ENCODE results near the gene TAF8. TPM values are rescaled to one million over a fixed set of nuclear protein-coding genes. Genes with fewer than 3 reads are reported as not detected.
"Not testable (repeated sequence)": the region's sequence is repeated elsewhere in the genome, so short reads cannot be mapped to it uniquely, and the experiment has no call there.

The TAF8 gene
- total RNA-seq, 1 donor from 2014 or later, result 34.2 TPM

DNA sequence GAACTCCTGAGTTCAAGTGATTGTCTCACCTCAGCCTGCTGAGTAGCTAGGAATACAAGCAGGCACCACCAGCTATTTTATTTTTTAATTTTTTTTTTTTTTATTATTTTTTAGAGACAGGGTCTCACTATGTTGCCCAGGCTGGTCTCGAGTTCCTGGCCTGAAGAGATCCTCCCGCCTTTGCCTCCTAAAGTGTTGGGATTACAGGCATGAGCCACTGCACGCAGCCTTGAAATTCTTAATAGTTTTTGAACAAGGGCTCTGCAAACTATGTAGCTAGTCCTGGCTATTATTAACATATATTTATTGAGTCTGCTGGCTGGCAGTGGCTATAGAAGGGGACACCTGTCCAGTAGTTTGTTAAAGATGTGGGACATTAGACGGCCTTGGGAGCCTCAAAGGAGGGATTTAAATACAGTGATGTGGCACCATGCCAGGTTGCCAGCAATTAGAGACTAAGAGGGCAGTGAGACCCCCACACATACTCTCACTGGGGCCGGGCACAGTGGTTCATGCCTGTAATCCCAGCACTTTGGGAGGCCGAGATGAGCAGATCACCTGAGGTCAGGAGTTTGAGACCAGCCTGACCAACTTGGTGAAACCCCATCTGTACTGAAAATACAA is 21.1 kb upstream of the TAF8 start:
- no peak for DNase-seq (ENCODE audit: low spot score)

DNA sequence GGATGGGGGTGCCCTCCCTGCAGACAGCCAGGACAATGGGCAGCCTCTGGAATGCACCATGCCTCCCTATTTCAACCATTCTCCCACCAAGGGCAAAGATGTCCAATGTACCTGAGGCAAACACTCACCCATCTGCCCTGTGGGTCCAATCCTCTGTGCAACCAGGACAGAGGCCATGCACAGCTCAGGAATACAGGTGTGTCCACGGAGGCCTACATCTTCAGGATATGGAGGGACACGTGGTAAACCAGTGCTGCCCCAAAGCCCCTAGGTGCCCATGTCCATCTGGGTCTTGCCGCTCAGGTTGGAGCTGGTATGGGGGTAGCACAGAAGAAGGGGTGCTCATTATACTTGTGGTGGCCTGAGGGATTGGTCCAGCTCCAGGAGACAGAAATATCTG is 20.4 kb upstream of the TAF8 start:
- DNase-seq (ENCODE audit: low spot score), result no peak

- no peak for DNase-seq (ENCODE audit: low spot score)
Measured at GRCh38 chr6:42030585-42031506, 19.5 kb upstream of the TAF8 start.

DNA sequence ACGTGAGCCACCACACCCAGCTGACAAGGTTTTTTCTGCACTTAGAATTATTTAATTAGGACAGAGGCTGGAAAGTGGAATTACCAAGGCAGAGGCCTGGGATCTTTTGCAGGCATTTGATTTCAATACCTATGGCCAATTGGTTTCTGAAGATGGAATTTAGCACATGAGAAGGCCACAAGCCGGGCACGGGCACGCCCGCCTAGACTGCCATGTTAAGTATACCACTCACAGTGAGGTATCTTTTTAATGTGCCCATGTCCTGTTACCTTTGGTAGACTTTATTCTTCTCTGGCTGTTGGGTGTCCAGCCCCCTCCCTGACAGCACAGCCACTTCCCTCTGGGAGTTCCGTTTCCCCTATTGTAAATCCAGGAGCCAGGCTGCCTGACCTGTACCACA is 18.0 kb upstream of the TAF8 start:
- DNase-seq (ENCODE audit: low spot score), result no peak

- DNase-seq (ENCODE audit: low spot score), result not testable (repeated sequence)
Measured at GRCh38 chr6:42037669-42038068, 12.7 kb upstream of the TAF8 start.

- no peak for DNase-seq (ENCODE audit: low spot score)
Measured at GRCh38 chr6:42038163-42038562, 12.2 kb upstream of the TAF8 start.

DNA sequence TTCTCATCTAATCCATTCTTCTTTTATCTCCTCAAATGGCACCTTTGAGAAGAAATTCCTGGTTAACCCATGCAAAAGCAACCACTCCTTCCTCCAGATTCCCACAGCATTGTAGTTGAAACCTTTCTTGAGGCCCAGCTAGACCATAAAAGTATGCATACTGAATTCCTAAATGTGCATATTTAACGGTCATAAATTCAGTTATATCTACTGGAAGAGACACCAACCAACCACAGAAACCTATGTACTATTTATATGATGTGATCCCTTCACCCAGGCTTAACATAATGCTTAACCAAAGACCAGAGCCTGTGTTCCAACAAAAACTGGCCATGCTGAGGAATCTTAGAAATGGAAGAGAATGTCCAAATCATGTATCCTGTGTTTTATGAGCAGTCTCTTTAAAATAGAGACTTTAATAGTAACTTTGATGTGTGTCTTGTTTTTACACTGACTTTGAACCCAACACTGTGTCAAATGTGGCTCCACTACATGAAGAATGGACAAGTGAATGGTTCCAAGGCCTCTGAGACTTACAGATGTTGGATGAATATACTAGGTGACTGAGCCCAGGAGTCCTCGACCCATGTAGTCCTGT is 11.4 kb upstream of the TAF8 start:
- no peak for DNase-seq (ENCODE audit: low spot score)

DNA sequence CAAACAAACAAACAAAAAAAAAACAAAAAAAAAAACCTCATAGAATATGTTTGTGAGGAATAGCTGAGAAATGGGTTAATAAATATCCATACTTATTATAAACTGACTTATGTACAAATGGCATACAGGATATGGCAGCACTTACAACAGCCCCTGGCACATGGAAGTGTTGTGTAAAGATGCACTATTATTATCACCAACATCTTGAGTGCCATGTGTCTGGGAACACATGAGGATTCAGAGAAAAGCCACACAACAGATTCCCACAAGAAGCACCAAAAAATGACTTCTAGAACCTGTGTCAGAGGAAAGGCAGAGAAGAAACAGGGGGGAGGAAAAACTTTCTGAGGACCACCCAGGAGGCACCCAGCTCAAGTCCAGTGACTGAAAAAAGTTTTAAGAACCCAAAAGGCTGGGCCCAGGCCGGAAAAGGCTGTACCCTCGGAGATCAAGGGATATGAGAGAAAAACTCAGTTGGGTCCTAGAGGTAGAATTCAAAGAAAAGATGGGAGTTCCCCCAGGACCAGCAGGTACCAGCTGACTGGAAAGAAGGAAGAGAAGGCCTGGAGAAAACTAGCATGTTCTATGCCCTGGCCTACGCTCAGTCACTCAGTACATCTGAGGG is 9.4 kb upstream of the TAF8 start:
- no peak for DNase-seq (ENCODE audit: low spot score)

DNA sequence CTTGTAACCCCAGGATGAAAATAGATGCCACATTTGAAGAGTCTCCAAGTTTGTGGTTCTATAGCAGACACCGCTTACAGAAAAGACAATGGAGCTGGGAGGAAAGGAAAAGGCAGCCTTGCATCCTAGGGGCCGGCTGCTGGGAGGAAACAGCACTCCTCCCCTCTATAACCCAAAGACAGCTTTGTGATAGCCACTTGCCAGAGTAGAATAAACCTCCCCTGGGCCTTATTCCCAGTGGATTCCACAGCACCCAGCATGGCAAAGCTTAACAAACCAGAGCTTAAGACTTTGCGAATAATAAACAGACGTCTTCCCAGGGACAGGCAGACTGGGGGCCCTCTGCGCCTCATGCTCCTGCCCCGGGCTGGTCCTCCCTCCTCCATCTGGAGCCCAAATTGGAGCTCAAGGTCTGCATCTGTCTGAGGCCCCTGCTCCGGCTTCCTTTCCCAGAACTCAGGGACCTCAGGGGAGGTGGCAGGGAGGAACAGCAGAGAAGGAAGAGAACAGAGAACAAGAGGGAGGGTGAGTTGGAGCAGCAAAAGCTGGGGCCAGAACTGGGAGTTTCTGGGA is 8.8 kb upstream of the TAF8 start:
- no peak for DNase-seq (ENCODE audit: low spot score)

DNA sequence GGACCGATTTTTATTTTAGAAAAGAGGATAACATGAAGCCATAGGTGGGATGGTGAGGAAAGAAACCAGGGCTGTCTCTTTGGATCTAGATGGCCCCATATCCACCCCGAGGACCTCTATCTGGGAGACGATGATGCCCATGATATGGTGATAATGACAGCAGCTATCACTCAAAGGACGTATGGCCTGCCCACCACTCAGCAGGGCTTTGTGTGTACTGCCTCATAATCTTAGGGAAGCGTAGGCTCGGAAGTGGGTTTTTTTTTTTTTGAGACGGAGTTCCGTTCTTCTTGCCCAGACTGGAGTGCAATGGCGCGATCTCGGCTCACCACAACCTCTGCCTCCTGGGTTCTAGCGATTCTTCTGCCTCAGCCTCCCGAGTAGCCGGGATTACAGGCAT is 8.2 kb upstream of the TAF8 start:
- DNase-seq (ENCODE audit: low spot score), result no peak

- peak; percentile 93 for DNase-seq (ENCODE audit: low spot score)
Measured at GRCh38 chr6:42043787-42044475, 6.4 kb upstream of the TAF8 start.

DNA sequence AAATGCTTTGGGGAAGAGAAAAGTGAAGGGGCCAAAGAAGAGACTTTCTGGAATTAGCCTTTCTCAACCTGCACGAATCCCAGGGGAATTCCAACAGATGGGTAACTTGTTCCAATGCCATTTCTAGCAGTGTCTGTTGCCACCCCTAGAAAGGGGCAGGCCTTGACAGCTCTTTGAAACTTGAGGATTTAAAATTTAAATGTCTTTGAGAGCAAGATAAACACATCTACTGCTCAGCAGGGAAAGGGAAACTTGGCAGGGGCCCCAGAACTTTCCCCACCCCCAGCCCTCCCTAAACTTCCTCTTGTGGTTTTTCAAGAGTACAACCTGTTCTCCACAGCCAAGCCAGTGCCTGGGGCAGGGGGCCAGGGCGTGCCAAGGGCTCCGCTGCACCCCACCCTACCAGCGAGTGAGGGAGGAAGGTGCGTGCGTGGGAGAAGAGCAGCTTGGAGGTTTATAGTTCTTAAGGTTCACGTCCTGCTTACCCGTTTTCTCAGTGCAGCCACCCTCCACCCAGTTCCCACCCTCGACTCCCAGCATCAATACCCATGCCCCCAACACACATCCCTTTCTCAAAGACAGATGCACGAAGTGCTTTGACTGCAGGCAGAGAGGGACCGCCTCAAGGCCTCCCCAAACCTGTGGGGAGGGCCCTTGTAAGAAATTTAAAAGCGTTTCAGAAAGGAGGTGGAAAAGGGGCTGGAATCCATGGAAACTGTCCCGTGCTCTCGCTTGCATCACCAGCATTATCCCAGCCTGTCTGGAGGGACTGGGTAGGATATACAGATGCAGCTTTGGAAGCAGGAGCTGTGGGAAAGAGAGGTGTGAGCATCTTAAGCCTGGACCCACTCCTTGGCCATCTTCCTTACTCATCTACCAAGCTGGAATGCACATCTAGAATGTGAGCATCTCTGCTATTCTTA is 4.5 kb upstream of the TAF8 start:
- DNase-seq (ENCODE audit: low spot score), result peak; percentile 97

GRCh38 chr6:42046464-42047212 is 3.7 kb upstream of the TAF8 start:
- no peak for DNase-seq (ENCODE audit: low spot score)

GRCh38 chr6:42047213-42047590 is 3.1 kb upstream of the TAF8 start:
- DNase-seq (ENCODE audit: low spot score), result no peak

- no peak for DNase-seq (ENCODE audit: low spot score)
Measured at GRCh38 chr6:42047790-42048405, 2.4 kb upstream of the TAF8 start.

GRCh38 chr6:42049116-42049809 is 1.1 kb upstream of the TAF8 start:
- DNase-seq (ENCODE audit: low spot score), result peak; percentile 60

GRCh38 chr6:42049948-42050296 is 402 bp upstream of the TAF8 start:
- DNase-seq (ENCODE audit: low spot score), result peak; percentile 52

GRCh38 chr6:42051268-42051653 is 937 bp downstream of the TAF8 start:
- no peak for DNase-seq (ENCODE audit: low spot score)

- DNase-seq (ENCODE audit: low spot score), result no peak
Measured at GRCh38 chr6:42053601-42054000, 3.3 kb downstream of the TAF8 start.

All from ureter (tissue), 1 donor.